ENCODE data around the gene EXOG.

GRCh38 chr3:38538773-38539353 is 42.7 kb downstream of the EXOG start:
- no peak for TF ChIP-seq CTCF (IDR thresholded peaks at IDR 0.05)
- no peak for TF ChIP-seq POLR2A (IDR thresholded peaks at IDR 0.05)

Measured in adrenal gland (tissue), 5 donors.